GM18499 (cell line): Measurements from ENCODE around the gene EGF.
"Not testable (repeated sequence)": the region's sequence is repeated elsewhere in the genome, so short reads cannot be mapped to it uniquely, and the experiment has no call there.

ENCODE experiments used
- ATAC-seq: cut with Tn5 transposase; IDR thresholded peaks from one replicate; pipeline ENCODE4 v1.9.1; 2021; ENCODE audit warnings: moderate number of reproducible peaks; ENCODE audit not compliant: insufficient read depth, unreplicated experiment

Gene EGF

DNA sequence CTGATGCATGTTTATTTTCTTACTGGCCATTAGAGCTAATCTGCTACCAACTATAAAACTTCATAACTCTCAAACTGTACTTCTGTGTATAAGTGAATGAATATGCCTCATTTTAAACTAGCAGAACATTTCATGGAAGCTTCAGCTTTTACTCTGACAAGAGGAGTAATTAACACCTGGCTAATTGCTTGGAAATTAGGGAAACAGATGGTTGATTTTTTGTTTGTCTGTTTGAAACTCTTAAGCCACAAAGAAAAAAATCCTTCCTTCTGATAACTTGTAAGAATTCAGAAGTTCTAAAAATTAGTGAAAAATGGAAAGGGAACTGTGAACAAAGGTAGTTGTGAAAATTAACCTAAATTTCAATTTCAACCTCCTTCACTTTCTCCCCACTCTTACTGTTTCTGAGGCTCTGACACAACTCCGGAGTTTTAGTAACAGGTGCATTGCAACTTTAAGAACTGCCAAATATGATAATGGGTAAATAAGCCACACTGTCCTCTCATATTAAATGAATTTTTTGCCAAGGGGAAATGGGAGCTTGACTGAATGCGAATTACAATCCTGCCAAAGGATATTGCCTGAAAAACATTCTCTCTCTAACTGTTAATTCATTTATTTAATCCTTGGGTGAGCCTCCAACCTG is 1.0 kb downstream of the EGF start:
- no peak for ATAC-seq

- no peak for ATAC-seq
Measured at GRCh38 chr4:109914322-109914721, 1.6 kb downstream of the EGF start.

GRCh38 chr4:109915385-109916026 is 2.8 kb downstream of the EGF start:
- no peak for ATAC-seq

- ATAC-seq = no peak
Measured at GRCh38 chr4:109916027-109916409, 3.3 kb downstream of the EGF start.

GRCh38 chr4:109921384-109921808 is 8.7 kb downstream of the EGF start:
- ATAC-seq = no peak

DNA sequence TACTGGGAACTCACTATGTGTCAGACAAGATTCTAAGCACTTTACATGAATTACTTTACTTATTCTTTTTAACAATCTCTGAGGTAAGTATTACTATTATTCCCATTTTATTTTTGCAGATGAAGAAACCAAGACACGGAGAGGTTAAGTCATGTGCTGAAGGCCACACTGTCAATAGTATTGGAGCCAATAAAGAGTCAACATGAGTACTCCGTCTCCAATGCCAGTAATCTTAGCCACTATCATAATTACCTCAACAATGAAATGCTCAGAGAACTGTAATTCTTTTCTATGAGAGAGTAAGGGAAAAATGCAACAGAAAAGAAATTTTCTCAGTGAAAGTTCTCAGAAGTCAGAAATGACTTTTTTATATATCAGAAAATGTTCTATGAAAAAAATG is 12.7 kb downstream of the EGF start:
- no peak for ATAC-seq

DNA sequence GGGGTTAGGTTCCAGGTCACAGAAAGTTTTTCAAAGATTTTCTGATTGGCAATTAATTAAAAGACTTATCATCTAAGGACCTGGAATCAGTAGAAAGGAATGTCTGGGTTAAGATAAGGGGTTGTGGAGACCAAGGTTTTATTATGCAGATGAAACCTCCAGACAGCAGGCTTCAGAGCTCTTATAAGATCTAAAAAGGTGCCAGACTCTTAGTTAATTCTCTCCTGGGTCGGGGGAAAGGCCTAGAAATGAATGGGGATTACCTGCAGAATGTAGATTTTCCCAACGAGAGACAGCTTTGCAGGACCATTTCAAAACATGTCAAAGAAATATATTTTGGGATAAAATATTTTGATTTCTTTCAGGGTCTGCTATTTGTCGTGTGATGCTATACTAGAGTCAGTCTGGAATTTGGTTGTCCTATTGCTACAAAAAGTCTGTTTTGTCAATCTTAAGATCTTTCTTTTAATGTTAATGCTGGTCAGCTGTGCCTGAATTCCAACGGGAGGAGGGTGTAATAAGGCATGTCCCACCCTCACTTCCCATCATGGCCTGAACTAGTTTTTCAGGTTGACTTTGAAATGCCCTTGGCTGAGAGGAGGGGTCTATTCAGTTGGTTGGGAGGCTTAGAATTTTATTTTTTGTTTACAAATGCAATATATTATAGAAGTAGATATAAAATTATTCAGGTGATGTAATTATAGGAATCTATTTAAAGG is 15.8 kb downstream of the EGF start:
- no peak for ATAC-seq

- ATAC-seq = no peak
Measured at GRCh38 chr4:109930464-109930863, 17.8 kb downstream of the EGF start.

DNA sequence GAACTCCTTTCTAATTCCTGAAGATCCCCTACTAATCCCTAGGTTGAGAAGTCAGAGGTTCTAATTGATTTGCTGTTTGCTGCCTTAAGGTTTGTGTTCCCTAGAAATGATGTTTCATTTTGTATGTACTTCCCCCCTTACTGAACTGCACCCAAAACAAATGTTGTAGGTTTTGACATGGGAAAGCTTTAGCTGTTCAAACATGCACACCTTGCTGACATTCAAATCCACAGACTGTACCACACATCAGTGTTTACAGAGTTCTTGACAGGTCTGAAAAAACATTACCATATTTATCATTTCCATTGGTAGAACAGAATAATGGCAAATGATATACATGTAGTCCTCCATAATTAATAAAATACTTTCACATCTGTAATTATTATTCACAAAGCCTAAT is 18.2 kb downstream of the EGF start:
- no peak for ATAC-seq

GRCh38 chr4:109931318-109931717 is 18.6 kb downstream of the EGF start:
- no peak for ATAC-seq

- ATAC-seq = not testable (repeated sequence)
Measured at GRCh38 chr4:109937352-109937751, 24.7 kb downstream of the EGF start.

DNA sequence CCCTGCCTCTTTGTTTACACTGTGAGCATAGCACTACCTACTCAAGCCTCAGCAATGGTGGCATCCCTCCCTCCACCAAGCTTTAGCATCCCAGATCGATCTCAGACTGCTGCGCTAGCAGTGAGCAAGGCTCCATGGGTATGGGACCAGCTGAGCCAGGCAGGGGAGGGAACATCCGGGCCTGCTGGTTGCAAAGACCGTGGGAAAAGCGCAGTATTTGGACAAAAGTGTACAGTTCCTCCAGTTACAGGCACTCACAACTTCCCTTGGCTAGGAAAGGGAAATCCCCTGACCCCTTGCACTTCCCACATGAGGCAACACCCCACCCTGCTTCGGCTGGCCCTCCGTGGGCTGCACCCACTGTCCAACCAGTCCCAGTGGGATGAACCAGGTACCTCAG is 26.5 kb downstream of the EGF start:
- no peak for ATAC-seq

GRCh38 chr4:109942292-109942926 is 29.7 kb downstream of the EGF start:
- no peak for ATAC-seq

DNA sequence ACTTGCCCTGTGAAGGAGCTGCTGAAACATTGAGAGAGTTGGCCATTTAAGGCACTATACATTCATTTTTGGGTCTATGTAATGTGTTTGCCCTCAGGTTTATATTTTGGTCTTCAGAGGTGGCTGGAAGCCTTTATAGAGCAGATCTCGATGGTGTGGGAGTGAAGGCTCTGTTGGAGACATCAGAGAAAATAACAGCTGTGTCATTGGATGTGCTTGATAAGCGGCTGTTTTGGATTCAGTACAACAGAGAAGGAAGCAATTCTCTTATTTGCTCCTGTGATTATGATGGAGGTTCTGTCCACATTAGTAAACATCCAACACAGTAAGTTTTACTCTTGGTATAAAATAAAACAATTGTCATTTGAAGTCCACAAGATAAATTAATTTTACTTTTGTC is 31.1 kb downstream of the EGF start:
- no peak for ATAC-seq

DNA sequence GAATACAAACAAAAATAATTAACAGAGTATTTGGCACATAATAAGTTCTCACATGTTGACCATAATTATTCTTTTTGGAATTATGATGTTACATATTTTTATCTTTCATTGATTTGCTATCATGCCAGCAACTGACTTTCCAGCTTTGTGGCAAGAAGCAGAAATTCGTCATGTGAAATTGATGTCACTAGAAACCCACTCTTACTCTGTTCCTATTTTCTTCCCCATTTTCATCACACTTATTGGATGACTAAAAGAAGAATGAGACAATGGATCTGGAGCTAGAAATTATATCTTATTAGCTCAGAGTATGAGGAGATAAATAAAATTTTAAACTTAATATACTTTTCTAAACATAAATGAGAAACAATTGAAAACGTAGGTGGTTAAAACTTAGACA is 31.9 kb downstream of the EGF start:
- no peak for ATAC-seq

GRCh38 chr4:109945056-109945455 is 32.4 kb downstream of the EGF start:
- ATAC-seq = no peak

DNA sequence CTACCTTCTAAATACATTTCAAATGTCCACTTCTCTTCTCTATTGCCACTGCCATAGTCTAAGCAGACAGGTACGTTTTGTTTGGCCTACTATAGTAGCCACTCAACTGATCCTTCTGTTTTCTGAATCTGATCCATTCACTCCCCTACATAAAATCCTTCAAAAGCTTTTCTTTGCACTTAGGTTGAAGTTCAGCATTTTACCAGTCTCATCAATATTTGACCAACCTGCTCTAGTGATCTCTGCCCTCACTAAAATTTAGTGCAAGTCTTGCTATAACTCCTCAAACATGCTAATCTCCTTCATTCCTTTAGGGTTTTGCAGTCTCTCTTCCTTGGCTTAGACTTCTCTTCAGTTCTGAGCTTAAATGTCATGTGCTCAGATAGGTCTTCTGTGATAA is 33.4 kb downstream of the EGF start:
- no peak for ATAC-seq

DNA sequence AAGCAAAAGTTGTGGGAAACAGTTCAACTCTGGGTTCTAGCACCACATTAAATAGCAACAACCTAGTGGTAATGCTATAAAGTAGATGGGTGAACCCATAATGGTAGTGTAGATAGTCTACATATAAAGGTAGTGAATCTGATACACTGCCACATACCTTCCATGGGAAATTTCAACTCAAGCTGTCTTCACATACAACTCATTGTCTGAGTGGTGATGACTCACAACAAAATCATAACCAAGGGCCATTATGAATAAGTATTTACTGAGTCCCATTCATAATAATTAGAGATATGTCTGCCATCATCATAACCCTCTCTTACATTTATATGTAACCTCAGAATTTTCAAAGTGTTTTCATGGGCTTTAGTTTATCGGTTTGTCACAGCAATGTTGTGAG is 34.8 kb downstream of the EGF start:
- no peak for ATAC-seq

DNA sequence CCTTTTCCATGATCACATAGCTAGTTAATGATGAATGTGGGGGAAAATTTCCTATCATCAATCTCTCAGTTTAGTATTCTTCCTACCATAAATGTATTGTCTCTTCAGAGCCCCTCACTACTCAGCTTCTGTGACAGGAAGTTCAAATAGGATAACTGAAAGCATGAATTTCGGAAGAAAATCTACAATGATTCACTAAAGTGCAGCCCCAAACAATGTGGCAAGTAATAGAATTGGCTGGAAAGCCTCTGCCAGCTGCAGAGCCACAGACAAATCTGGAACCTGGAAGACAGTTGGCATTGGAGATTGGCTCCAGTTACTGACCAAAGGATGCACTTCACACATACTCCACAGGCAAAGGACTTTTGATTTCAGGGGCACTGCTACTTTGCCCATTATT is 35.2 kb downstream of the EGF start:
- no peak for ATAC-seq

DNA sequence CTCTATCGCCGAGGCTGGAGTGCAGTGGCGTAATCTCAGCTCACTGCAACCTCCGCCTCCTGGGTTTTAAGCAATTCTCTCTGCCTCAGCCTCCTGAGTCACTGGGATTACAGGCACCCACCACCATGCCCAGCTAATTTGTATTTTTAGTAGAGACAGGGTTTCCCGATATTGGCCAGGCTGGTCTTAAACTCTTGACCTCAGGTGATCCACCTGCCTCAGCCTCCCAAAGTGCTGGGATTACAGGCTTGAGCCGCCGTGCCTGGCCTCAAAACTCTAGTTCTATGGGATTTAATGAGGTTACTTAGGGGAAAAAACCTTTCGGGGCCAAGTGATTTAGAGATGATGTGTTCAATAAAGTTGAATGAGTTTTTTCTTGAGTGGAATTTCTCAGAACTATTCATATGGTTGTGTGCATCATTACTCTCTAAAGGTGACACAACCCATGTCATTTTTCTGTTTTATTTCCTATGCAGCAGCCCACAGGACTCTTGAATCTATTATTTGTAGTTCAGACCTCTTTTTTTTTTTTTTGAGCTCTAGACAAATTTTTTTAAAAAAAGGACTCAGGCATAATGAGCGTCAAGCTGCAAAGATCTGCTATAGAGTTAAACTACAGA is 36.5 kb downstream of the EGF start:
- not testable (repeated sequence) for ATAC-seq

GRCh38 chr4:109952612-109953011 is 39.9 kb downstream of the EGF start:
- no peak for ATAC-seq
